ENCODE results near the gene SNX20.

The SNX20 gene

DNA sequence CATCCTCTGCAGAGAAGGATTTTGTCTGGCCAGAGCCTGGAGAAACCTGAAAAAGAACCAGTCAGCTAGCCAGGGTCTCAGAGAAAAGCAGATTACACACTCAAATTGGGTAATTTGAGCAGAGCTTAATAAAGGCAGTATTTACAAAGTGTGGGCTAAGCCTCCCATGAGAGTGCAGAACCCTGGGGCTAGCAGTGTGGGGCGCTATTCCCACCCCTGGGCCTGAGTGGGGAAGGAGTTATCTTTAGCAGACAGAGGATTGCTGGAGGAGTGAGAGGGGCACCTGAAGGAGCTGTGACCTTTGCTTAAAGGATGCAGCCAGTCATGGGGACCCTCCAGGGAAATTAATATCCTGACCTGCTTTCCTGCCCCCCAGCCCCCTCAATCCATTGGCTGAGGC lies 46.2 kb downstream of the SNX20 start:
- no peak for TF ChIP-seq ZNF274 (IDR thresholded peaks at IDR 0.05; ENCODE audit: low read depth, low read length)
- no peak overlapping the region for H3K4me3 ChIP-seq (ENCODE audit: low read length)

DNA sequence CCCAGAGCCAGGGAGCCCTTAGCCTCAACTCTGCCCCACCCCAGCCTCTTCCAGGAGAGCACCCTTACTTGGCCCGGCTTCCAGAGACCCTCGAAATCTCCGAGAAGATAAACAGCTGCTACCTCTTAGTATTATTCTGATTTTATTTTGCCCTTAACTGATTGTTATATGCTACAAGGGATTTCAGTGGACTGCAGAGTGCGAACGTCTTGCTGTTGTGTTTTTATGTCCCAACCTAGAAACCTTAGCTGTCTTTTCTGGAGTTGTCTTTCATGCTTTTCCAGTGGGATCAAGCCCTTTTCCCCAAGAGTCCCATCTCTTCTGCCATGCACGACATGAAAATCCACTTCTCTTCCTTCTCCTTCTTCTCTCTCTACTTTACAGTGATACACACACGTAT lies 47.0 kb downstream of the SNX20 start:
- no peak for TF ChIP-seq ZNF274 (IDR thresholded peaks at IDR 0.05; ENCODE audit: low read depth, low read length)
- no peak overlapping the region for H3K4me3 ChIP-seq (ENCODE audit: low read length)

DNA sequence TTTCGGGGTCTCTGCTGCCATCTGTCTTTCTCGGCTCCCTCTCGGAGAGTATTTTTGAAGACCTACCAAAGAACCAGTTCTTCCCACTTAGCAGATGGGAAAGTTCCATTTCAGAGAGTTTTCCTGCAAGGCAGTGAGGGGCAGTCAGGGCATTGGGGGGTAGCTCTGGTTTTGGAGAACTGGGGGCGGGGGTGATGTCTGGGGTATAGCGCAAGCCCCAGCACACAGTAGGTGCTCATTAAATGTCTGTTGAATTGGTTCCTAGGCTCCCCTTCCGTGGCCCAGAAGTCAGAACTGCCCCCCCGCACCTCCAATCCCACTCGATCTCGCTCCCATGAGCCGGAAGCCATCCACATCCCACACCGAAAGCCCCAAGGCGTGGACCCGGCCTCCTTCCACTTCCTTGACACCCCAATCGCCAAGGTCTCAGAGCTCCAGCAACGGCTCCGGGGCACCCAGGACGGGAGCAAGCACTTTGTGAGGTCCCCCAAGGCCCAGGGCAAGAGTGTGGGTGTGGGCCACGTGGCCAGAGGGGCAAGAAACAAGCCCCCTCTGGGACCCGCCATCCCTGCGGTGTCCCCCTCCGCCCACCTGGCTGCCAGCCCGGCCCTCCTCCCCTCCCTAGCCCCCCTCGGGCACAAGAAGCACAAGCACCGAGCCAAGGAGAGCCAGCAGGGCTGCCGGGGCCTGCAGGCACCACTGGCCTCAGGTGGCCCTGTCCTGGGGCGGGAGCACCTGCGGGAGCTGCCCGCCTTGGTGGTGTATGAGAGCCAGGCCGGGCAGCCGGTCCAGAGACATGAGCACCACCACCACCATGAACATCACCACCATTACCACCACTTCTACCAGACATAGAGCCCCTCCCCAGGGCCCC lies 47.9 kb downstream of the SNX20 start:
- no peak for TF ChIP-seq ZNF274 (IDR thresholded peaks at IDR 0.05; ENCODE audit: low read depth, low read length)
- no peak overlapping the region for H3K4me3 ChIP-seq (ENCODE audit: low read length)

DNA sequence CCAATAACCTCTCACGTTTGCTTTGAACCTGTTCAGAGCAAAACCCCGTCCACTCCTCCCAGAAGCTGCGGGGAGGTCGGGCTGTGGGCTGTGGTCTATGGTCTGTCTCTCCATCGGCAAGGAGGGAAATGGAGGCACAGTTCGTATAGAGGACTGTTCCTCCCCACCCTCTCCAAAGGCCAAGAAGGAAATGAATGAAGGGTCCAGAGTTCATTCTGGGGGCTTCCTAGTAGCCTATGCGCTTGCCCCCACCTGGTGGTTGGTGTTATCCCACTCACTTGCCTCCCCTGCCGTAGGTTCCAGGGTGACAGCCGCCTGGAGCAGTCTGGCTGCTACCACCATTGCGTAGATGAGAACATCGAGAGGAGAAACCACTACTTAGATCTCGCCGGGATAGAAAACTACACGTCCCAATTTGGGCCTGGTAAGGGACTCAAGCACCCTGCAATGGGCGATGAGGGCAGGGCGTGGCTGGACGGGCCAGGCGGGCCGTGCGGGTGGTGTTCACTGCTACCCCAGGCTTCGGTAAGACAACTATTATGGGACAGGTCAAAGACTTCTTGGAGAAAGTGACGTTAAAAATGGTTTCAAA lies 49.0 kb downstream of the SNX20 start:
- TF ChIP-seq ZNF274 (IDR thresholded peaks at IDR 0.05; ENCODE audit: low read depth, low read length): no peak

DNA sequence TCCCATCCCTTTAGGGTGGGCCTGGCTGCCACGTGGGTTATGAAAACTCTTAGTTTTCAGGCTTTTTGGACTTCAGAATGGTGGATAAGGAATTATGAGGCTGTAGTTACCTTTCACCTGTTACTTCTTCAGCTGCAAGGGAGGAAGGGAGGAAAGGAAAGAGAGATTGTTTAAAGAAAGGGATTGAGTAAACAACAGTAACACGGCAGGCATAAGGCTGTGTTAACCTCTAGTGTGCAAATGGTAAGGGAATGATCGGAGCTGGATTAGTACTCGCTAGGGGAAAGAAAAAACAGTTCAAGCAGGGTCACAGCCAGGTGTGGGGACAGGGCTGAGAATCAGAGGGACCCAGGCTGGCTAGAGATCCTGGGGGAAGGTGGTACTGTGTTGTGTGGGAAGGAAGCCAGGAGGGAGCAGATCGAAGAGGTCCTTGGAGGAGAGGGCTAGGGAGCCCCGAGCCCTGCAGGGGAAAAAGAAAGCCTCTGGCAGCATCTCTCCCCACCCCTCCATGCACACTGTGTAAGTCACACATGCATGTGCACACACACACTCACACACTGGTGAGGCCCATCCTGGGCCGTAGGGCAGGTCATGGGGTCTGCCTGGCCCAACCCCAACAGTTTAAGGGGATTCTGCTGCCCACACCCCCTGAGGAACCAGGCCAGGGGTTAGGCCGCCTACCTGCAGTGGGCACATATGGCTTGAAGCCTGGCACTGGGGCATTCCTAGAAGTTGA lies 49.7 kb downstream of the SNX20 start:
- no peak overlapping the region for H3K4me3 ChIP-seq (ENCODE audit: low read length)
- TF ChIP-seq ZNF274 (IDR thresholded peaks at IDR 0.05; ENCODE audit: low read depth, low read length): no peak

More for the DNA sequence above, 49.0 kb downstream of the SNX20 start:
- no peak overlapping the region for H3K4me3 ChIP-seq (ENCODE audit: low read length)

DNA sequence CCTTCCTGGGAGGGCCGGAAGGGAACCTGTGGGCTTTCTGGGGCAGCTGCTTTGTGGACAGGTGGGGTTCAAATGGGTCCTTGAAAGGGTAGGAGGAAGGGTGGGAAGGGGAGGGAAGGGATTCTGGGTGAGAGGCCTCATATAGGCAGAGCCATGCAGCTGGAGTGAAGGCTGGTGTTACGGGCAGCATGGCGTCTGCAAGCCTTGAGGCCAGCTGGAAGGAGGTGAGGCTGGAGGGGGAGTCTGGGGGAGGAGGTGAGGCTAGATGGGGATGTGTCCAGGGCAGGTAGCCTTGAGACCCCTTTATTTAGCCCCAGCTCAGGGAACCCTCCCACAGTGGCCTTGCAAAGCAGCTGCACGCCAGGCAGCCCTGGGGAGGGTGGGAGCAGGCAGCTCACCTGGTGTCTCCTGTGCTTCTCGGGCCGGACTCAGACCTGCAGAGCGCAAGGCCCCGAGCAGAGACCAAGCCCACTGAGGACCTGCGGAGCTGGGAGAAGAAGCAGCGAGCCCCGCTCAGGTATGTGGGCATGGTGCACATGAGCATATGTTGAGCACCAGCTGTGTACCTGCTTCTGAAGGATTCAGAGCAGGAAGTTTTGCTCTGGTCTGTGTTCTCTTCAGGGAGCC lies 50.6 kb downstream of the SNX20 start:
- no peak overlapping the region for H3K4me3 ChIP-seq (ENCODE audit: low read length)
- TF ChIP-seq ZNF274 (IDR thresholded peaks at IDR 0.05; ENCODE audit: low read depth, low read length): no peak

DNA sequence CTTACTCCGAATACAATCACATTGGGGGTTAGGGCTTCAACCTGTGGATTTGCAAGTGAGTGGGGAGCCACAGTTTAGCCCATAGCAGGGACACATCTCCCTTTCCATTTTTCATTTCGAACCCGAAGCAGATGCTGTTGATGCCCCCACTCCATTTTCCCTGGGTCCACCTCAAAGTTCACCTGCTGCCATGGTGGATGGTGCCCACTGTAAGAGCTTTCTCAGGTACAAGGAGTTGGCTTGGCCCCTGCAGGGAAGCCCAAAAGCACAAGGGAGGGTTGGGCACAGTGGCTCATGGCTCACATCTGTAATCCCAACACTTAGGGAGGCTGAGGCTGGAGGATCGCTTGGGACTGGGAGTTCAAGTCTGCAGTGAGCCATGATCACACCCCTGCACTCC lies 51.8 kb downstream of the SNX20 start:
- no peak overlapping the region for H3K4me3 ChIP-seq (ENCODE audit: low read length)
- no peak for TF ChIP-seq ZNF274 (IDR thresholded peaks at IDR 0.05; ENCODE audit: low read depth, low read length)

DNA sequence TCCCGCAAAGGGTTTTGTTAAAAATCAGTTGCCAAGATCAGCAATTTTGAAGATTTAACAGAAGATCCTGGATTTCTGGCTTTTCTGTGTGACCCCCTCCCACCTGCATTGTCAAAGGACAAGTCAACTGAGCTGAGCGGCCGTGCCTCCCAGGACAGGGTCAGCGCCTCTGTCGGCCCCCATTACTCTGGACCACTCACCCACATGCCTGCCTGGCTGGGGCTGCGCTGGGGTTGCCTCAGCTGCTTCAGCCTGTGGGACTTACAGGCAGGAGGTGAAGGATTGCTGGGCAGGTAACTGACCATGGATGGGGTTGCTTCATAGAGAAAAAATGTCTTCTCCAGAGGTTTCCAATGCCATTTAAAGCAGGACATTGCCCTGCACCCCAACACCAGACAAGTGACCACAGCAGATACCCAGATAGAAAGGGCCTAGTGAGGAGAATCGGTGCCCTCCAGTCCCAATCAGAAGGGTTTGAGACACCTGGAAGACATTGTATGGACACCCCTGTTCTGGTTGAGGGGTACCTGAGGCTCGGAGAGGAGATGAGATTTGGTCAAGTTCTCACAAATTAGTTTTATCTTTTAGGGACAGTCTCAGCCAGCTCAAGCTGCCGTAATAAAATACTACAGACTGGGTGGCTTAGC lies 52.8 kb downstream of the SNX20 start:
- no peak overlapping the region for H3K4me3 ChIP-seq (ENCODE audit: low read length)
- no peak for TF ChIP-seq ZNF274 (IDR thresholded peaks at IDR 0.05; ENCODE audit: low read depth, low read length)

DNA sequence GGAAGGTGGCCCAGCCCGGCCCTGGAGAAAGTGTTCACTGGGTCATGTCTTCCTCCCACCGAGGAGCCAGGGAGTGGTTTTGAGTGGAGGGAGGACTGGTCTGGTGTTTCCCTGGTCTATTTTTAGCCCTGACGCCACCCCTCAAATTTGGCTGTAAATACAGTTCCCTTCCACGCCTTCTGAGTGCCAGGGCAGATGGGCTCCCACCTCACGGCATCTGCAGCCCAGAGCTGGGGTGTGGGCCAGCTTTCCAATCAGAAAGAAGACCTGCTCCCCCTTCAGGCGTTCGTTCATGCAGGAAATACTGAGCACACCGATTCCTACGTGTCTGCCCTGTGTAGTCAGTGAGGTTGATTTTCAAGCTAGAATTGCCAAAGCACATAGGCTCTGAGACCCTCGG lies 53.7 kb downstream of the SNX20 start:
- no peak overlapping the region for H3K4me3 ChIP-seq (ENCODE audit: low read length)
- no peak for TF ChIP-seq ZNF274 (IDR thresholded peaks at IDR 0.05; ENCODE audit: low read depth, low read length)

DNA sequence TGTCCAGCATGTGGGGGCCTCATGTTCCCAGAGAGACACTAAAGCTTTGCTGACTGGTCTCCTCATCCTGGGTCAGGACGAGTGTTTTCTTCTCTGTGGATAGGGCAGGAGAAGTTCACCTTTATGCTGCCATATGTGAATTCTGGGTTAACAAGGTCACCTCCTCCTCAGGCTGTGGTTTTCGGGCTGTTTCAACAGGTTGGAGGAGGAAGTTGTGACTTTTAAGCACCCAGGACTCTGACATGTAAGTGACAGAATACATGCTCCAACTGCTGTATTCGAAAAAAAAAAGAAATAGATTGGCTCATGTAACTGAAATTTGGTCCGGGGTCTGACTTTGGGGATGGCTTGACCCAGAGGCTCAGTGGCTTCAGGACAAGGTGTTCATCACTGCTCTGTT lies 54.2 kb downstream of the SNX20 start:
- no peak overlapping the region for H3K4me3 ChIP-seq (ENCODE audit: low read length)
- TF ChIP-seq ZNF274 (IDR thresholded peaks at IDR 0.05; ENCODE audit: low read depth, low read length): no peak

DNA sequence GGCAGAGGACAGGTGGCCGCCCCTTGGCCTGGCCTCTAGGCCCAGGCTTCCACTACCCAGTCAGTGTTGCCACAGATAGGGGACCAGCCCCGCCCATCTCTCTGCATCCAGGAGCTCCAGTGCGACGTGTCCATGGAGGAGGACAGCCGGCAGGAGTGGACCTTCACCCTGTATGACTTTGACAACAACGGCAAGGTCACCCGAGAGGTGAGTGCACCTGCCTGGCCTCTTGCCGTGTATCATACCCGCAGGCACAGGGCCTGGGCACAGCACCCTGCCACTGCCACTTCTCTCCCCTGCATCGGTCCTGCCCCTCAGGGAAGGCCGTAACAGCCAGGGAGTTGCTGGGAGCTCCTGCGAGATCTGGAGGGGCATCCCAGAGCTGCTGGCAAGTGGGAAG lies 55.7 kb downstream of the SNX20 start:
- no peak overlapping the region for H3K4me3 ChIP-seq (ENCODE audit: low read length)
- no peak for TF ChIP-seq ZNF274 (IDR thresholded peaks at IDR 0.05; ENCODE audit: low read depth, low read length)

DNA sequence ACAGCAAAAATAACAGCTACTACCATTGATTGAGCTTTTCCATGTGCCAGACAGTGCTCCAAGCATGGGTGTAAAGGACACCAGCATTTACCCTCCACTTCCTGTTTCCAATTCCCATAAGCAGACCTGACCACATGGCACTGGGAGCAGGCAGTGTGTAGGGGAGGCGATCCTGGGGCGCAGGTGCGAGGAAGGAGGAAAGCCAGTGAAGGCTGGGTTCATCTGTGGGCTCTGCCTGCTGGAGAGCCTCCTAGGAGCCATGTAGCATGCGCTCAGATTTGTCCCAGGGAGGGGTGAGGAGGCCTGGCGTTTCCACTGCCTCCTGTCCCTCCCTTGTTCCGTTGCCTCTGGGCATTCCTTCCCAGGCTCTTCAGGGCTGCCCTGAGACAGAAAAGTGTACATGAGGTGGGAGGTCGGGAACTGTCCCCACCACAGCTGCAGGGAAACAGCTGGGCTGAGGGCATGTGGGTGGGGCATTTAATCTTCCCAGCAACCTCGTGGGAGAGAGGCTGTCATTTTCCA lies 56.6 kb downstream of the SNX20 start:
- H3K4me3 ChIP-seq (ENCODE audit: low read length): no peak overlapping the region
- TF ChIP-seq ZNF274 (IDR thresholded peaks at IDR 0.05; ENCODE audit: low read depth, low read length): no peak

DNA sequence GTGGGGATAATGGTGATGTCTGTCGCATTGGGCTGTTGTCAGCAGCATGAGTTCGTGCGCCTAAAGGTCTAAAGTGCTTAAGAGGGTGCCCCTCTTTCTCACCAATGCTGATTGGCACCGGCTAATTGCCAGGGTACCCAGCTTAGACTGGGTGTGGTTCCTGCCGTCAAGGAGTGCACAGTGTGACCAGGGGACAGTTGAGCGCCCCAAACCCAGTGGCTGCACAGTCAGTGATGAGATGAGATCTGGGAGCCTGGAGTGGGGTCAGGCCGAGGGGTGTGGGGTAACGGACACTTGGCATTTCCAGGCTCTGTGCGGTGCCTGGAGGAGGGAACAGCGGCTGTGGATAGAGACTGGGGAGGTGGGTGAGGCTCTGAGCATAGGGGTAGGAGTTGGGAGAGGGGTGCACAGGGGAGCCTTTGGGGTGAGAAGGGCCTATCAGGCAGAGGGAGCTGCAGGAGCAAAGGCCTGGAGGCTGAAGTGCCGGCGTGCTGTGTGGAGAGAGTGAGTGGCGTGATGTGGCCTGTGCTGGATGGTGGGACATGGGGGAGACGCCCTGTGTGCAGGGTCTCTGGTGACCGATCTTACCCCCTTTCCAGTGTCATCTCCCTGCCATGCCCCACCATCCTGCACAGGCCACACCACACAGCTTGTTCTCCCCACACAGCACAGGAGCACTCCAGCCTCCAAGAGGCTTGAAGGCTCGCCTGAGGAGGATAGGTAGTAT lies 58.3 kb downstream of the SNX20 start:
- H3K4me3 ChIP-seq (ENCODE audit: low read length): no peak overlapping the region
- no peak for TF ChIP-seq ZNF274 (IDR thresholded peaks at IDR 0.05; ENCODE audit: low read depth, low read length)
